GM19025 (cell line): ENCODE measurements around the gene SWSAP1.
A peak's percentile ranks its signal among the peaks of the same experiment; 100 is the strongest.
"Not testable (repeated sequence)": the region's sequence is repeated elsewhere in the genome, so short reads cannot be mapped to it uniquely, and the experiment has no call there.

Source experiments
- ATAC-seq: cut with Tn5 transposase; IDR thresholded peaks from one replicate; pipeline ENCODE4 v1.9.1; 2021; ENCODE audit warnings: mild to moderate bottlenecking, low read depth, moderate library complexity; ENCODE audit not compliant: unreplicated experiment

SWSAP1 gene

GRCh38 chr19:11377756-11378155, 3.3 kb downstream of the SWSAP1 start:
- no peak for ATAC-seq

- ATAC-seq, result no peak
Measured at GRCh38 chr19:11378319-11379189, 4.1 kb downstream of the SWSAP1 start.

- not testable (repeated sequence) for ATAC-seq
Measured at GRCh38 chr19:11379269-11379845, 4.9 kb downstream of the SWSAP1 start.

GRCh38 chr19:11379857-11380350, 5.4 kb downstream of the SWSAP1 start:
- ATAC-seq, result no peak

- peak; percentile 73 for ATAC-seq
Measured at GRCh38 chr19:11380653-11381537, 6.4 kb downstream of the SWSAP1 start.

GRCh38 chr19:11382898-11383705, 8.6 kb downstream of the SWSAP1 start:
- ATAC-seq, result no peak

- ATAC-seq, result no peak
Measured at GRCh38 chr19:11383706-11384048, 9.2 kb downstream of the SWSAP1 start.

GRCh38 chr19:11384778-11385129, 10.3 kb downstream of the SWSAP1 start:
- no peak for ATAC-seq

GRCh38 chr19:11387162-11388034, 12.9 kb downstream of the SWSAP1 start:
- no peak for ATAC-seq

- no peak for ATAC-seq
Measured at GRCh38 chr19:11390359-11390758, 15.9 kb downstream of the SWSAP1 start.

GRCh38 chr19:11390933-11391680, 16.6 kb downstream of the SWSAP1 start:
- no peak for ATAC-seq

GRCh38 chr19:11397089-11397610, 22.7 kb downstream of the SWSAP1 start:
- no peak for ATAC-seq

- ATAC-seq, result no peak
Measured at GRCh38 chr19:11399667-11400066, 25.2 kb downstream of the SWSAP1 start.

GRCh38 chr19:11400798-11401197, 26.3 kb downstream of the SWSAP1 start:
- ATAC-seq, result no peak

- ATAC-seq, result no peak
Measured at GRCh38 chr19:11401808-11402543, 27.5 kb downstream of the SWSAP1 start.

- no peak for ATAC-seq
Measured at GRCh38 chr19:11404588-11405222, 30.2 kb downstream of the SWSAP1 start.
